BLaER1 treated with 17β-estradiol and CSF1 and Interleukin-3, amounts not matched to agents 10 nM and 100 nM (cell line): Measurements from ENCODE around the gene TMEM161B.

ENCODE experiments used
- H3K27ac ChIP-seq, 11 experiments: shearing (Covaris generic); formaldehyde crosslinking; 2 replicates each; pipeline ENCODE4 v1.8.1; 2022
- H3K27me3 ChIP-seq, 11 experiments: shearing (Covaris generic); formaldehyde crosslinking; 2 replicates each; pipeline ENCODE4 v1.8.1; 2022
- H3K36me3 ChIP-seq, 11 experiments: shearing (Covaris generic); formaldehyde crosslinking; 2 replicates each; pipeline ENCODE4 v1.8.1; 2022
- H3K4me1 ChIP-seq, 10 experiments: shearing (Covaris generic); formaldehyde crosslinking; 2 replicates each; pipeline ENCODE4 v1.8.1; 2022
- H3K4me2 ChIP-seq, 11 experiments: shearing (Covaris generic); formaldehyde crosslinking; 2 replicates each; pipeline ENCODE4 v1.8.1; 2022
- H3K4me3 ChIP-seq, 10 experiments: shearing (Covaris generic); formaldehyde crosslinking; 2 replicates each; pipeline ENCODE4 v1.8.1; 2022
- H3K9ac ChIP-seq, 11 experiments: shearing (Covaris generic); formaldehyde crosslinking; 2 replicates each; pipeline ENCODE4 v1.8.1; 2022
- H3K9me3 ChIP-seq, 11 experiments: shearing (Covaris generic); formaldehyde crosslinking; replicated peaks in 1 of 11; 2 replicates each; pipeline ENCODE4 v1.8.1; 2022
- H4K20me1 ChIP-seq, 11 experiments: shearing (Covaris generic); formaldehyde crosslinking; 2 replicates each; pipeline ENCODE4 v1.8.1; 2022
- Cebpa-rat ChIP-seq, 11 experiments: shearing (Covaris generic); IDR thresholded peaks; 2 replicates each; pipeline ENCODE4 v1.8.1; 2022

Gene TMEM161B

GRCh38 chr5:88268385-88269184, at the start of gene TMEM161B:
Gene TMEM161B, minus strand, starts transcription at chr5:88268845. Its CDS starts 122 bp downstream, at chr5:88268723.
- peak within 1 kb of the TSS; percentile 73 to 96 (median 85) for H3K4me3 ChIP-seq
- H3K36me3 ChIP-seq, result peaks cover 33 to 58% (median 47%) of the 10 kb centered on the region in 11 experiments
- no peaks in the 10 kb centered on the region for H3K27me3 ChIP-seq
- no peak for TF ChIP-seq Cebpa-rat (IDR thresholded peaks at IDR 0.05)
- peaks cover 0 to 6% (median 0%) of the 10 kb centered on the region in 11 experiments; a peak in 1 of 22 replicates for H4K20me1 ChIP-seq
- H3K9me3 ChIP-seq, result peaks cover 10 to 35% (median 27%) of the 10 kb centered on the region in 11 experiments
- peak within 1 kb of the TSS; percentile 73 to 87 (median 80) for H3K9ac ChIP-seq
- peak within 1 kb of the TSS; percentile 85 to 95 (median 89) for H3K4me2 ChIP-seq
- peaks cover 25 to 38% (median 29%) of the 10 kb centered on the region in 10 experiments for H3K4me1 ChIP-seq
- peak within 1 kb of the TSS; percentile 70 to 85 (median 77) for H3K27ac ChIP-seq

- Histone ChIP-seq H3K27ac (no peak overlapping the region), H3K4me1 (no peaks in the 10 kb centered on the region), H3K36me3 (peaks cover 0 to 9% (median 0%) of the 10 kb centered on the region in 11 experiments; a peak in 1 of 22 replicates), H3K4me2 (no peak overlapping the region), H3K9me3 (peaks cover 0 to 12% (median 6%) of the 10 kb centered on the region in 11 experiments; a peak in 6 of 22 replicates), H3K27me3 (no peaks in the 10 kb centered on the region), H3K9ac (no peak overlapping the region), H3K4me3 (no peak overlapping the region), H4K20me1 (no peaks in the 10 kb centered on the region)
- no peak for TF ChIP-seq Cebpa-rat (IDR thresholded peaks at IDR 0.05)
These were observed 35.7 kb upstream of the TMEM161B start for GRCh38 chr5:88304356-88304755.

- Histone ChIP-seq H3K27ac (no peak overlapping the region), H3K9me3 (peaks cover 0 to 8% (median 0%) of the 10 kb centered on the region in 11 experiments; a peak in 4 of 22 replicates), H3K4me1 (no peaks in the 10 kb centered on the region), H4K20me1 (no peaks in the 10 kb centered on the region), H3K4me3 (no peak overlapping the region), H3K27me3 (no peaks in the 10 kb centered on the region), H3K4me2 (no peak overlapping the region), H3K9ac (no peak overlapping the region), H3K36me3 (peaks cover 0 to 9% (median 5%) of the 10 kb centered on the region in 11 experiments; a peak in 5 of 22 replicates)
- TF ChIP-seq Cebpa-rat (IDR thresholded peaks at IDR 0.05), result no peak
These were observed 29.8 kb upstream of the TMEM161B start for GRCh38 chr5:88298425-88298824.

GRCh38 chr5:88290801-88291200, 22.2 kb upstream of the TMEM161B start:
- no peak for TF ChIP-seq Cebpa-rat (IDR thresholded peaks at IDR 0.05)
- Histone ChIP-seq H3K4me2 (no peak overlapping the region), H3K9ac (no peak overlapping the region), H3K4me1 (no peaks in the 10 kb centered on the region), H3K27me3 (no peaks in the 10 kb centered on the region), H3K36me3 (peaks cover 7 to 64% (median 16%) of the 10 kb centered on the region in 11 experiments; a peak in 15 of 22 replicates), H3K27ac (no peak overlapping the region), H4K20me1 (no peaks in the 10 kb centered on the region), H3K4me3 (no peak overlapping the region), H3K9me3 (peaks cover 0 to 8% (median 0%) of the 10 kb centered on the region in 11 experiments; a peak in 4 of 22 replicates)

GRCh38 chr5:88288528-88289197, 20.0 kb upstream of the TMEM161B start:
- no peak for TF ChIP-seq Cebpa-rat (IDR thresholded peaks at IDR 0.05)
- Histone ChIP-seq H3K36me3 (peaks cover 0 to 65% (median 13%) of the 10 kb centered on the region in 11 experiments; a peak in 14 of 22 replicates), H3K4me1 (no peaks in the 10 kb centered on the region), H3K4me3 (no peak overlapping the region), H3K27me3 (no peaks in the 10 kb centered on the region), H4K20me1 (no peaks in the 10 kb centered on the region), H3K9me3 (no peaks in the 10 kb centered on the region), H3K9ac (no peak overlapping the region), H3K4me2 (no peak overlapping the region), H3K27ac (no peak overlapping the region)

GRCh38 chr5:88287846-88288527, 19.3 kb upstream of the TMEM161B start:
- Histone ChIP-seq H3K36me3 (peaks cover 0 to 67% (median 15%) of the 10 kb centered on the region in 11 experiments; a peak in 14 of 22 replicates), H3K4me2 (no peak overlapping the region), H3K4me3 (no peak overlapping the region), H3K27me3 (no peaks in the 10 kb centered on the region), H3K9me3 (no peaks in the 10 kb centered on the region), H3K9ac (no peak overlapping the region), H3K4me1 (no peaks in the 10 kb centered on the region), H3K27ac (no peak overlapping the region), H4K20me1 (no peaks in the 10 kb centered on the region)
- TF ChIP-seq Cebpa-rat (IDR thresholded peaks at IDR 0.05), result no peak

GRCh38 chr5:88287302-88287701, 18.7 kb upstream of the TMEM161B start:
- no peak overlapping the region for H3K27ac ChIP-seq
- H3K9ac ChIP-seq, result no peak overlapping the region
- H3K27me3 ChIP-seq, result no peaks in the 10 kb centered on the region
- peaks cover 5 to 67% (median 21%) of the 10 kb centered on the region in 11 experiments; a peak in 18 of 22 replicates for H3K36me3 ChIP-seq
- no peaks in the 10 kb centered on the region for H4K20me1 ChIP-seq
- H3K4me1 ChIP-seq, result no peaks in the 10 kb centered on the region
- no peak for TF ChIP-seq Cebpa-rat (IDR thresholded peaks at IDR 0.05)
- no peak overlapping the region for H3K4me3 ChIP-seq
- no peak overlapping the region for H3K4me2 ChIP-seq
- H3K9me3 ChIP-seq, result no peaks in the 10 kb centered on the region

- TF ChIP-seq Cebpa-rat (IDR thresholded peaks at IDR 0.05), result no peak
- no peak overlapping the region for H3K27ac ChIP-seq
- no peaks in the 10 kb centered on the region for H3K4me1 ChIP-seq
- no peak overlapping the region for H3K4me2 ChIP-seq
- H3K9ac ChIP-seq, result no peak overlapping the region
- peaks cover 5 to 53% (median 18%) of the 10 kb centered on the region in 11 experiments; a peak in 16 of 22 replicates for H3K36me3 ChIP-seq
- H3K4me3 ChIP-seq, result no peak overlapping the region
- no peaks in the 10 kb centered on the region for H4K20me1 ChIP-seq
- no peaks in the 10 kb centered on the region for H3K9me3 ChIP-seq
- no peaks in the 10 kb centered on the region for H3K27me3 ChIP-seq
These were observed 15.0 kb upstream of the TMEM161B start for GRCh38 chr5:88283690-88284089.

GRCh38 chr5:88281322-88281721, 12.7 kb upstream of the TMEM161B start:
- H3K4me1 ChIP-seq, result no peaks in the 10 kb centered on the region
- H3K4me3 ChIP-seq, result no peak overlapping the region
- H3K9me3 ChIP-seq, result peaks cover 0 to 4% (median 0%) of the 10 kb centered on the region in 11 experiments; a peak in 1 of 22 replicates
- no peak for TF ChIP-seq Cebpa-rat (IDR thresholded peaks at IDR 0.05)
- no peak overlapping the region for H3K4me2 ChIP-seq
- H3K9ac ChIP-seq, result no peak overlapping the region
- no peaks in the 10 kb centered on the region for H3K27me3 ChIP-seq
- peaks cover 9 to 50% (median 24%) of the 10 kb centered on the region in 11 experiments; a peak in 18 of 22 replicates for H3K36me3 ChIP-seq
- no peaks in the 10 kb centered on the region for H4K20me1 ChIP-seq
- no peak overlapping the region for H3K27ac ChIP-seq
